SU-DHL-6 (cell line): ENCODE results near the gene TTC27.
"Not testable (repeated sequence)": the region's sequence is repeated elsewhere in the genome, so short reads cannot be mapped to it uniquely, and the experiment has no call there.

Experiments used
- H2AFZ ChIP-seq: fragments of 200-600 bp; sonication (generic); 2 replicates; pipeline ENCODE4 v1.6.1; 2014; ENCODE audit warnings: low read depth, mild to moderate bottlenecking, moderate library complexity, mixed read lengths, antibody characterized with exemption, low read length; ENCODE audit not compliant: severe bottlenecking
- H3F3A ChIP-seq: fragments of 200-600 bp; shearing (Covaris generic); 2 replicates; pipeline ENCODE4 v1.6.0; 2016; ENCODE audit warnings: antibody characterized with exemption, mild to moderate bottlenecking; ENCODE audit not compliant: insufficient read depth
- H3K27ac ChIP-seq: fragments of 200-600 bp; sonication (generic); 2 replicates; pipeline ENCODE4 v1.5.1; 2016; ENCODE audit warnings: low read depth, mild to moderate bottlenecking, low read length, moderate library complexity, mixed read lengths
- H3K27me3 ChIP-seq: fragments of 200-600 bp; sonication (generic), shearing (Covaris generic); 2 replicates; pipeline ENCODE4 v1.6.0; 2014; ENCODE audit warnings: mild to moderate bottlenecking, low read length
- H3K36me3 ChIP-seq: fragments of 200-600 bp; sonication (generic); 2 replicates; pipeline ENCODE4 v1.6.1; 2014; ENCODE audit warnings: mild to moderate bottlenecking, low read length, mixed read lengths
- H3K4me2 ChIP-seq: fragments of 300-600, 200-600 bp; shearing (Covaris generic), sonication (generic); 2 replicates; pipeline ENCODE4 v1.6.0; 2014; ENCODE audit warnings: low read length, low read depth, mild to moderate bottlenecking; ENCODE audit not compliant: poor library complexity, severe bottlenecking
- H3K4me3 ChIP-seq: fragments of 200-600 bp; sonication (generic); 2 replicates; pipeline ENCODE4 v1.5.1; 2014; ENCODE audit warnings: antibody characterized with exemption, low read length, mild to moderate bottlenecking, mixed read lengths; ENCODE audit not compliant: insufficient read depth, poor library complexity, severe bottlenecking
- H3K79me2 ChIP-seq: fragments of 200-600 bp; sonication (generic); 2 replicates; pipeline ENCODE4 v1.6.1; 2014; ENCODE audit warnings: mild to moderate bottlenecking, low read length, moderate library complexity; ENCODE audit not compliant: insufficient read depth
- H3K9ac ChIP-seq: fragments of 200-600 bp; sonication (generic); 2 replicates; pipeline ENCODE4 v1.7.0; 2014; ENCODE audit warnings: mild to moderate bottlenecking, low read length
- H3K9me2 ChIP-seq: fragments of 200-600 bp; sonication (generic); replicated peaks from 2 replicates; pipeline ENCODE4 v1.6.1; 2014; ENCODE audit warnings: low read length; ENCODE audit not compliant: insufficient read depth
- H3K9me3 ChIP-seq: fragments of 200-600 bp; sonication (generic); 2 replicates; pipeline ENCODE4 v1.6.1; 2014; ENCODE audit warnings: low read length, mixed read lengths; ENCODE audit not compliant: insufficient read depth
- H4K20me1 ChIP-seq: fragments of 200-600 bp; sonication (generic); 2 replicates; pipeline ENCODE4 v1.6.1; 2014; ENCODE audit warnings: low read depth, mild to moderate bottlenecking, antibody characterized with exemption, low read length, moderate library complexity, mixed read lengths
- EZH2phosphoT487 ChIP-seq: fragments of 200-600 bp; sonication (generic), shearing (Covaris generic); conservative IDR thresholded peaks from 2 replicates; pipeline ENCODE4 v1.6.1; 2018; ENCODE audit warnings: mild to moderate bottlenecking, antibody characterized with exemption, low read length, moderate library complexity, mixed read lengths
- TF ChIP-seq, protein P1 (sequence below): fragments of 200-600 bp; sonication (generic); IDR thresholded peaks from one replicate; pipeline ENCODE4 v1.5.1; 2017; ENCODE audit warnings: antibody characterized with exemption, mild to moderate bottlenecking, low read length, moderate library complexity; ENCODE audit not compliant: insufficient read depth, poor library complexity, severe bottlenecking

Gene TTC27

DNA sequence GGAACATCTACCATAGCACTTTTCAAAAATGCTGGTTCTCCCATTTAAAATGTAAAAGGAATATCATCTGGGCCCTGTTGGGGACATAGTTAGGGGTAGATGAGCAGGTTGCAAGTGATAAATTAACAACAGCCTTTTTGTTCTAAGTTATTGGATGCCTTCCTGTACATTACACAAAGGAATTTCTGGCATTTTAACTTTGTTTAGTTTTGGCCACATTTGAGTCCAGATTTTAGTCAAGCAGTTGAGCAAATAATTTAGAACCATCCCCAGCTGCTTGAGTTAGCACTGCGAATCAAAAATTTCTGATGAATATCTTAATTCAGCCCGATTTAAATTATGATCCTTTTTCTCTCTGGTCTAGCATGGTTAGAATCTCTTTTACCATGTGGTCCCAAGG lies 124.4 kb downstream of the TTC27 start:
- Histone ChIP-seq H3K27ac (no peak overlapping the region), H3K4me3 (no peak overlapping the region), H2AFZ (no peak overlapping the region), H3F3A (0 out of 2 replicates have a peak, but pooled peaks cover 3% of the 10 kb centered on the region), H3K27me3 (no peaks in the 10 kb centered on the region), H3K9ac (no peak overlapping the region), H3K36me3 (peaks cover 5% of the 10 kb centered on the region; the same call in 1 of the 2 replicates), H3K4me2 (no peak overlapping the region), H3K79me2 (no peaks in the 10 kb centered on the region), H3K9me3 (no peaks in the 10 kb centered on the region), H4K20me1 (no peaks in the 10 kb centered on the region), H3K9me2 (no peaks in the 10 kb centered on the region)
- TF ChIP-seq, protein P1, sequence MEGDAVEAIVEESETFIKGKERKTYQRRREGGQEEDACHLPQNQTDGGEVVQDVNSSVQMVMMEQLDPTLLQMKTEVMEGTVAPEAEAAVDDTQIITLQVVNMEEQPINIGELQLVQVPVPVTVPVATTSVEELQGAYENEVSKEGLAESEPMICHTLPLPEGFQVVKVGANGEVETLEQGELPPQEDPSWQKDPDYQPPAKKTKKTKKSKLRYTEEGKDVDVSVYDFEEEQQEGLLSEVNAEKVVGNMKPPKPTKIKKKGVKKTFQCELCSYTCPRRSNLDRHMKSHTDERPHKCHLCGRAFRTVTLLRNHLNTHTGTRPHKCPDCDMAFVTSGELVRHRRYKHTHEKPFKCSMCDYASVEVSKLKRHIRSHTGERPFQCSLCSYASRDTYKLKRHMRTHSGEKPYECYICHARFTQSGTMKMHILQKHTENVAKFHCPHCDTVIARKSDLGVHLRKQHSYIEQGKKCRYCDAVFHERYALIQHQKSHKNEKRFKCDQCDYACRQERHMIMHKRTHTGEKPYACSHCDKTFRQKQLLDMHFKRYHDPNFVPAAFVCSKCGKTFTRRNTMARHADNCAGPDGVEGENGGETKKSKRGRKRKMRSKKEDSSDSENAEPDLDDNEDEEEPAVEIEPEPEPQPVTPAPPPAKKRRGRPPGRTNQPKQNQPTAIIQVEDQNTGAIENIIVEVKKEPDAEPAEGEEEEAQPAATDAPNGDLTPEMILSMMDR = no peak
- no peak for TF ChIP-seq EZH2phosphoT487

GRCh38 chr2:32752952-32753351 lies 125.1 kb downstream of the TTC27 start:
- Histone ChIP-seq H3K27ac (no peak overlapping the region), H3K79me2 (no peaks in the 10 kb centered on the region), H3F3A (no peaks in the 10 kb centered on the region), H3K4me3 (no peak overlapping the region), H3K4me2 (no peak overlapping the region), H3K9me3 (no peaks in the 10 kb centered on the region), H3K9ac (no peak overlapping the region), H2AFZ (no peak overlapping the region), H3K36me3 (peaks cover 5% of the 10 kb centered on the region; the same call in 1 of the 2 replicates), H4K20me1 (no peaks in the 10 kb centered on the region), H3K27me3 (no peaks in the 10 kb centered on the region), H3K9me2 (no peaks in the 10 kb centered on the region)
- no peak for TF ChIP-seq EZH2phosphoT487
- TF ChIP-seq, protein P1 = no peak

- H2AFZ ChIP-seq, H3K27ac ChIP-seq, H3K9me3 ChIP-seq, H3K4me3 ChIP-seq, H3K9ac ChIP-seq, H3K4me2 ChIP-seq, H3K79me2 ChIP-seq, H4K20me1 ChIP-seq, H3F3A ChIP-seq, H3K9me2 ChIP-seq, H3K27me3 ChIP-seq: not testable (repeated sequence)
- H3K36me3 ChIP-seq = peaks cover 14% of the 10 kb centered on the region; the same call in 1 of the 2 replicates
Measured at GRCh38 chr2:32754676-32755075, 126.8 kb downstream of the TTC27 start.

DNA sequence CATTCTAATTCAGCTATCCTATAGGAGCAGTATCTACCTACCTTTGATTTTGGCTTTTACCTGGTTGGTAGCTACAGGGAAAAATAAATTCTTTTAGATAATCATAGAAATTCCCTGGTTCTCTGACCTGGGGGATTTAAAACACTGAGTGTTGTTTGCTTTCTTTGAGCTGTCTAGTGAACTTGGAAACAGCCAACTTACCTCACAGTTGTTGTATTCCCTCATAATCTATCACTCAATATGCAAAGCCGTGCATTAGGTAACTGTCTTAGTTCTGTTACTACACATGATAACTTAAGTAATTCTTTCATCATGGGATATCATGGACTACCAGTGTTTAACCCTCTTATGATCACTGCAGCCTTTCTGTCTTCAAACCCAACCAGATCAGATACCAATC lies 127.8 kb downstream of the TTC27 start:
- Histone ChIP-seq H3K79me2 (no peaks in the 10 kb centered on the region), H3K4me2 (no peak overlapping the region), H3K27me3 (no peaks in the 10 kb centered on the region), H3K36me3 (peaks cover 14% of the 10 kb centered on the region; the same call in 1 of the 2 replicates), H3F3A (no peaks in the 10 kb centered on the region), H3K9me3 (no peaks in the 10 kb centered on the region), H4K20me1 (no peaks in the 10 kb centered on the region), H2AFZ (no peak overlapping the region), H3K9me2 (no peaks in the 10 kb centered on the region), H3K9ac (no peak overlapping the region), H3K27ac (no peak overlapping the region), H3K4me3 (no peak overlapping the region)
- TF ChIP-seq, protein P1 = no peak
- no peak for TF ChIP-seq EZH2phosphoT487
